ENCODE measurements around the gene UBB.

The UBB gene

DNA sequence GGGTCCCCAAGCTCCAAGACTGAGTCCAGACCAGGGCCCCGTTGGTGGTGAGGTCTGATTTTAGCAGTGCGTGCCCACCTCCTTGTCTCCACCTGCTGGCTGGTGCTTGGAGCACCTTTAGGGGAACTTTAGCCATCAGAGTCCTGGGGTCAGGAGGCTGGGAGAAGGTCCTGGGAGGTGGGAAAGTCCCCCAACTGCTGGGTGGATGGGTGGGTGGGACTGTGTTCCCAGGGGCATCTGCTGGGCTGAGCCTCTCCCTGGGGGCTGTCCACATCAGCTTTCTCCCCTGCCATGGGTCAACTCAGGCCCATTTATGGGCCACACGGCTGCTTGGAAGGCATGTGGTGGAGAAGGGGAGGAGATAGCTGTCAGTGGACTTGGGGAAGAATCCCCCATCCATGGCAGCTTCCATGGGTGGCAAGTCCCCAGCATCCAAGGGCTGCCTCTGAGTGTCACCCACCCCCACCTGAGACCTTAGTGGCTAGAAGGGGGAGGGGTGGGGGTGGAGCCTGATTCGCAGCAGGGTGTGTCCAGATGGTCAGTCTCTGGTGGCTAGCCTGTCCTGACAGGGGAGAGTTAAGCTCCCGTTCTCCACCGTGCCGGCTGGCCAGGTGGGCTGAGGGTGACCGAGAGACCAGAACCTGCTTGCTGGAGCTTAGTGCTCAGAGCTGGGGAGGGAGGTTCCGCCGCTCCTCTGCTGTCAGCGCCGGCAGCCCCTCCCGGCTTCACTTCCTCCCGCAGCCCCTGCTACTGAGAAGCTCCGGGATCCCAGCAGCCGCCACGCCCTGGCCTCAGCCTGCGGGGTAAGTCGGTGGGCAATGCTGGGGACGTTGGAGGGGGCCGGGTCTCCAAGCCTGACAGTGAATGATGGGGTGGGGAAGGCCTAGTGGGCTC is 34.4 kb downstream of the UBB start, which contains the start of gene TRPV2:
TSS of gene TRPV2 (plus strand) at position 541 of the 894 bp plus-strand sequence. CDS start 2,098 bp downstream, outside the sequence.
- TF ChIP-seq, protein P1, sequence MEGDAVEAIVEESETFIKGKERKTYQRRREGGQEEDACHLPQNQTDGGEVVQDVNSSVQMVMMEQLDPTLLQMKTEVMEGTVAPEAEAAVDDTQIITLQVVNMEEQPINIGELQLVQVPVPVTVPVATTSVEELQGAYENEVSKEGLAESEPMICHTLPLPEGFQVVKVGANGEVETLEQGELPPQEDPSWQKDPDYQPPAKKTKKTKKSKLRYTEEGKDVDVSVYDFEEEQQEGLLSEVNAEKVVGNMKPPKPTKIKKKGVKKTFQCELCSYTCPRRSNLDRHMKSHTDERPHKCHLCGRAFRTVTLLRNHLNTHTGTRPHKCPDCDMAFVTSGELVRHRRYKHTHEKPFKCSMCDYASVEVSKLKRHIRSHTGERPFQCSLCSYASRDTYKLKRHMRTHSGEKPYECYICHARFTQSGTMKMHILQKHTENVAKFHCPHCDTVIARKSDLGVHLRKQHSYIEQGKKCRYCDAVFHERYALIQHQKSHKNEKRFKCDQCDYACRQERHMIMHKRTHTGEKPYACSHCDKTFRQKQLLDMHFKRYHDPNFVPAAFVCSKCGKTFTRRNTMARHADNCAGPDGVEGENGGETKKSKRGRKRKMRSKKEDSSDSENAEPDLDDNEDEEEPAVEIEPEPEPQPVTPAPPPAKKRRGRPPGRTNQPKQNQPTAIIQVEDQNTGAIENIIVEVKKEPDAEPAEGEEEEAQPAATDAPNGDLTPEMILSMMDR (IDR thresholded peaks at IDR 0.05; ENCODE audit: control extremely low read depth, extremely low read depth, low read depth, missing control alignments) = peak; percentile 86
- ChIA-PET CTCF (interaction anchor here (0.6 to 7.4 kb wide), 32 partner anchors 8 to 346 kb away, joined by 3 to 69 read pairs (median 5); partner anchors contain the start of genes CENPV and UBB), POLR2A (interaction anchor here (0.5 to 2.5 kb wide), 8 partner anchors 14 to 210 kb away, joined by 3 to 23 read pairs (median 4); partner anchors contain the start of gene UBB)
- DNase-seq (ENCODE audit: extremely low spot score) = peak; percentile 78

DNA sequence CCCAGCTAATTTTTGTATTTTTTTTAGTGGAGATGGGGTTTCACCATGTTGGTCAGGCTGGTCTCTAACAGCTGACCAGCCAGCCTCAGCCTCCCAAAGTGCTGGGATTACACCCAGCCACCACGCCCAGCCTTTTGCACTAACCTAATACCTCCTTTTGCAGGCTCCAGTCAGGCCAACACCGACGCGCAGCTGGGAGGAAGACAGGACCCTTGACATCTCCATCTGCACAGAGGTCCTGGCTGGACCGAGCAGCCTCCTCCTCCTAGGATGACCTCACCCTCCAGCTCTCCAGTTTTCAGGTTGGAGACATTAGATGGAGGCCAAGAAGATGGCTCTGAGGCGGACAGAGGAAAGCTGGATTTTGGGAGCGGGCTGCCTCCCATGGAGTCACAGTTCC is 36.5 kb downstream of the UBB start:
- DNase-seq (ENCODE audit: extremely low spot score) = no peak
- ChIA-PET CTCF (interaction anchor here (0.9 to 7.4 kb wide), 3 partner anchors 12 to 54 kb away, joined by 3 to 44 read pairs (median 13); no protein-coding TSS in a partner anchor), POLR2A (interaction anchor here (0.6 to 2.8 kb wide), 2 partner anchors 22 to 863 kb away, joined by 3 to 22 read pairs; no protein-coding TSS in a partner anchor)
- TF ChIP-seq, protein P1 (IDR thresholded peaks at IDR 0.05; ENCODE audit: control extremely low read depth, extremely low read depth, low read depth, missing control alignments) = no peak

DNA sequence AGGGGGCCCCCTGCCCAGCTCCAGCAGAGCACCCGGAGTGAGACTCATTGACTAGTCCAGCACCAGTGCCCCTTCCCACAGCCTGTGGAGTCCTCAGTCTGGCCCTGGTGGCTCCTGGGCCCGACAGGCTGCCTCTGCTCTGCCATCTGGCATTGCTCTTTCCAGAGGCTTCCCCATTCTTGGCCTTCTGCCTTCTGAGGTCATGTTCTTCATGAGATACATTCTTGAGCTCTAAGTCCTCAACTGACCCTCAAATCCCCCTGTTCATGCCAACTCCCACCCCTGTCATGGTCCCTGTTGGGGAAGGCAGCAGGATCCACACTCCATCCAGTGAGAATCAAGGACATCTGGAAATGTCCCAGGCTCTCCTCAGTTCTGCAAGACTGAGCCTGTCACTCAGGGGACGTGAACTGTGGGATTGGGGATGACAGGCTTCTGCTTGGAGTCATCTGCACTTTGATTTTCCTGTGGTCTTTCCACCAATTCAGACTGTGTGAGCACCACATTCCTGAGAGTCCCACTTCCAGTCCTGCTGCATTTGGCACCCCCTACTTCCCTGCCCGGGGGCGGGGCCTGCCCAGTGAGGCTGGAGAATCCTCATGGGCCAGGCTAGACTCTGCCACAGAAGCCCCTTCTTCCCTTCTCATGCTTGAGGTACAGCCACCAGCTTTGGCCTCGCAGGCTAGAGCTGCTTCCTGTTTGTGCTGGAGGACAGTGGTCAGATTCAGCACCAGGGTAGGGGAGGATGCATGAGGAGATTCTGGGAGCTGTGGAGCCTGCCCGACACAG is 37.2 kb downstream of the UBB start:
- CTCF ChIA-PET = interaction anchor here (0.9 to 7.4 kb wide), 5 partner anchors 11 to 55 kb away, joined by 3 to 44 read pairs (median 6); no protein-coding TSS in a partner anchor
- DNase-seq (ENCODE audit: extremely low spot score) = no peak
- POLR2A ChIA-PET = interaction anchor here (0.6 to 2.8 kb wide), 5 partner anchors 10 to 862 kb away, joined by 3 to 22 read pairs (median 3); partner anchors contain the start of gene UBB
- TF ChIP-seq, protein P1 (IDR thresholded peaks at IDR 0.05; ENCODE audit: control extremely low read depth, extremely low read depth, low read depth, missing control alignments) = no peak

- CTCF ChIA-PET = interaction anchor here (0.5 to 7.4 kb wide), 8 partner anchors 9 to 55 kb away, joined by 3 to 44 read pairs (median 6); no protein-coding TSS in a partner anchor
- POLR2A ChIA-PET = interaction anchor here (1.1 to 2.8 kb wide), 4 partner anchors 9 to 38 kb away, joined by 3 to 22 read pairs (median 8); partner anchors contain the start of gene UBB
- DNase-seq (ENCODE audit: extremely low spot score) = no peak
- TF ChIP-seq, protein P1 (IDR thresholded peaks at IDR 0.05; ENCODE audit: control extremely low read depth, extremely low read depth, low read depth, missing control alignments) = no peak
Observed at GRCh38 chr17:16418685-16419068, 37.8 kb downstream of the UBB start.

DNA sequence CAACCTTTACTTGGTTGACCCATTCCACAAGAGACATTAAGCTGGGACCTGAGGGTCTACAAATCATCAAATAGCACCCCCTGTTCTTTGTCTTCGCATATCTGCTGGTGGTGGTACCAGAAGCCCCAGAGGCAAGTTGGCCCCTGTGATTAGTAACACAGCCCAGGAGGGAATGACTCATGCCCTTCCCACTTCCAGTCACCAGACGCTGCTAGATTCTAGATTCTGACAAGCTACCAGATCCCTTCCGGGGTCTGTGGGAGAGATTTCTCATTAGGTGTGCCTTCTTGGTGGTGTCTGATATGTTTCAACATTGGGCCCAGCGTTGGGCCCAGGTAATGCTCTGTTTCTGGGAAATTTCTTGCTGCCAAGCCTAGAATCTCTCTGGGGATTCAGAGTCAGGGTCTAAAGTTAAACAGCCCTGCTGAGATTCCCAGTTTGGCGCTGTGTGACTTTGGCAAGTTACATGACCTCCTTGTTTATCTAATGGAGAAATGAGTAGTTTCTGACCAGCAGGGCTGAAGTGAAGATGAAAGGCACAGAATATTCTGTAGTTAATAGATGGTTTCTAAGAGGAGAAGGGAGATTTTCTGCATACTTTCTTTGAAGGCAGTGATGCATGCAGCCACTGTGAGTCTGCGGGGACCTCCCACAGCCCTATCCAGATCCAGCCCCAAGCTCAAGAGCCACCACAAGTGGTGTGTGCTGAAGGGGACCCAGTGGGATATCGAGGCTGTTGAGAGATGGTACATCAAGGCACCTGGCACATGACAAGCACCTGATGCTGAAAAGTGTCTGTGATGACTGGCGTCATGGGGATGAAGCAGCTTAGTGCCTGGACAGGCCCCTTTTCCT is 38.4 kb downstream of the UBB start:
- peak; percentile 57 for DNase-seq (ENCODE audit: extremely low spot score)

More for the DNA sequence above, 38.4 kb downstream of the UBB start:
- POLR2A ChIA-PET = interaction anchor here (0.6 to 2.8 kb wide), 5 partner anchors 9 to 403 kb away, joined by 3 to 22 read pairs (median 4); partner anchors contain the start of gene UBB
- CTCF ChIA-PET = interaction anchor here (0.5 to 7.4 kb wide), 10 partner anchors 10 to 56 kb away, joined by 3 to 44 read pairs (median 4); no protein-coding TSS in a partner anchor
- TF ChIP-seq, protein P1 (IDR thresholded peaks at IDR 0.05; ENCODE audit: control extremely low read depth, extremely low read depth, low read depth, missing control alignments) = no peak

Data from GM10248 (cell line).